ENCODE measurements around the gene CALY. TPM values are rescaled to one million over a fixed set of nuclear protein-coding genes. Genes with fewer than 3 reads are reported as not detected.
A peak's percentile ranks its signal among the peaks of the same experiment; 100 is the strongest.

The CALY gene, protein sequence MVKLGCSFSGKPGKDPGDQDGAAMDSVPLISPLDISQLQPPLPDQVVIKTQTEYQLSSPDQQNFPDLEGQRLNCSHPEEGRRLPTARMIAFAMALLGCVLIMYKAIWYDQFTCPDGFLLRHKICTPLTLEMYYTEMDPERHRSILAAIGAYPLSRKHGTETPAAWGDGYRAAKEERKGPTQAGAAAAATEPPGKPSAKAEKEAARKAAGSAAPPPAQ
- total RNA-seq: under 1 TPM in 1 of 2 donors, not detected in 1; 0.98 TPM

DNA sequence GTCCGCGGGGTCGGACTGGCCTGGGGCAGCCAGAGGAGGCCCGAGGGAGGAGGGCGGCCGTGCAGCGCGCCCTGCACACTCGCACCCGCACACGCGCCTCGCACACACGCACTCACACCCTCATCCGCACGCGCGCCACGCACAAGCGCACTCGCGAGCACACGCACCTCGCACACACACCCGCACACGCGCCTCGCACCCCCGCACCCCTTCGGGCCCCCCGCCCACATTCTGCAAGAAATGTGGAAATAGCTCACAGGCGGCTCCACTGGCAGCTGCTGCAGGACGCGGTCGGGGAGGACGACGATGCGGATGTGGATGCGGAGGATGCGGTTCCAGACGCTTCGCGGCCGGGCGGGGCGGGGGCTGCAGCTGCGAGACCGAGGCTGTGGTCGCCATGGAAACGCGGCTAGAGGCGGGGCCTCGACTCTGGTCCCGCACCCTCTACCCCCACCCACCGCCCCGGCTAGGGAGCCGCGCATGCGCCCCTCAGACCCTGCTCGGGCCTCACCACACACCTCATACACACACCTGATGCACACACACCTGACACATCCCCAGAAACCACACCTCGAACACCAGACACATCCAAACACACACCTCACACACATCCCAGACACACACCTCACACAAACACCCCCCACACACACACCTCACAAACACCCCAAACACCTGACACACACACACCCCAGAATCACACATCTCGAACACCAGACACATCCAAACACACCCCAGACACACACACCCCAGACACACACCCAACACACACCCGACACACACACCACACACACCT, at the start of gene CALY:
CALY (minus strand) TSS at position 320 of the 793 bp plus-strand sequence. CDS start 7,907 bp downstream, outside the sequence.
- H3K4me3 ChIP-seq: peak within 1 kb of the TSS in 1 of 2 donors; percentile 49
- TF ChIP-seq, protein P1, sequence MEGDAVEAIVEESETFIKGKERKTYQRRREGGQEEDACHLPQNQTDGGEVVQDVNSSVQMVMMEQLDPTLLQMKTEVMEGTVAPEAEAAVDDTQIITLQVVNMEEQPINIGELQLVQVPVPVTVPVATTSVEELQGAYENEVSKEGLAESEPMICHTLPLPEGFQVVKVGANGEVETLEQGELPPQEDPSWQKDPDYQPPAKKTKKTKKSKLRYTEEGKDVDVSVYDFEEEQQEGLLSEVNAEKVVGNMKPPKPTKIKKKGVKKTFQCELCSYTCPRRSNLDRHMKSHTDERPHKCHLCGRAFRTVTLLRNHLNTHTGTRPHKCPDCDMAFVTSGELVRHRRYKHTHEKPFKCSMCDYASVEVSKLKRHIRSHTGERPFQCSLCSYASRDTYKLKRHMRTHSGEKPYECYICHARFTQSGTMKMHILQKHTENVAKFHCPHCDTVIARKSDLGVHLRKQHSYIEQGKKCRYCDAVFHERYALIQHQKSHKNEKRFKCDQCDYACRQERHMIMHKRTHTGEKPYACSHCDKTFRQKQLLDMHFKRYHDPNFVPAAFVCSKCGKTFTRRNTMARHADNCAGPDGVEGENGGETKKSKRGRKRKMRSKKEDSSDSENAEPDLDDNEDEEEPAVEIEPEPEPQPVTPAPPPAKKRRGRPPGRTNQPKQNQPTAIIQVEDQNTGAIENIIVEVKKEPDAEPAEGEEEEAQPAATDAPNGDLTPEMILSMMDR (IDR thresholded peaks at IDR 0.05): no peak
- H3K27me3 ChIP-seq: peaks cover 23 to 29% of the 10 kb centered on the region in 2 donors
- H3K36me3 ChIP-seq: no peaks in the 10 kb centered on the region
- H3K9me3 ChIP-seq: no peaks in the 10 kb centered on the region
- H3K4me1 ChIP-seq: peaks cover 0 to 24% of the 10 kb centered on the region in 2 donors
- H3K27ac ChIP-seq: no peak within 1 kb of the TSS
- DNase-seq (ENCODE audit: low spot score): no peak

DNA sequence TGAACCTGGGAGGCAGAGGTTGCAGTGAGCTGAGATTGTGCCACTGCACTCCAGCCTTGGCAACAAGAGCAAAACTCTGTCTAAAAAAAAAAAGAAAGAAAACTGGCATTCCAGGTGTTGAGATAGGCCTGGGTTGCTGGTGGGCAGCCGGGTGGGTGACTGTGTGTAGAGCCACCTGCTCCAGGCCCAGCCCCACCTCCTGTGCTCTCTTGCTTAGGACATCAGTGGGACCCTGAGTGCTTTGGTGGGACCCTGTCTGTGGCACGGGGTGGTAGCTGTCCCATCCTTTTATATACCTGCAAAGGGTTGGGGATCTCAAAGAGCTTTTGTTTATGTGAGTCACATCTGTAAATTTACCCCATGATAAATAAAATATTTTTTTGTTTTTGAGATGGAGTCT, 48.5 kb upstream of the CALY start:
- no peak for DNase-seq (ENCODE audit: low spot score)
- Histone ChIP-seq H3K27ac (no peak overlapping the region), H3K36me3 (no peaks in the 10 kb centered on the region), H3K9me3 (no peaks in the 10 kb centered on the region), H3K4me3 (no peak overlapping the region), H3K4me1 (peaks cover 0 to under 1% of the 10 kb centered on the region in 2 donors), H3K27me3 (no peaks in the 10 kb centered on the region)
- TF ChIP-seq, protein P1 (IDR thresholded peaks at IDR 0.05): no peak

DNA sequence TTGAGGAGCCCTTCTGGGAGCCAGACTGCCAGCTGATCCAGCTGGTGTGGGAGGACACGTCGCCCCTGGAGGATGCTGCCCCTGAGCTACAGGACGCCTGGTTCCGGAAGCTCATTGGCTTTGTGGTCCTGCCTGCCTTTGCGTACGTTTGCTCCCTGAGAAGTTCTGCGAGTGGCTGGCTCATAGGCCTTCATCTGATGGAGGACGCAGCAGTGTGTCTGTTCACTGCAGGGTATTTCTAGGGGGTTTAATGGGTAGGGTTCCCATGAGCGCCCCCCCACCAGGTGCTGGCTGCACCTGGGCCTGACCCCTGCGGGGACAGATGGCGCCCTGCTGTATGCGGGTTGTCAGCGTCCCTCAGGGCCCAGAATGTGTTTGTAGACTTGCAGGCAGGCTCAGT, 47.4 kb upstream of the CALY start:
- no peak for DNase-seq (ENCODE audit: low spot score)
- Histone ChIP-seq H3K4me3 (no peak overlapping the region), H3K27me3 (no peaks in the 10 kb centered on the region), H3K4me1 (peaks cover 0 to 9% of the 10 kb centered on the region in 2 donors), H3K9me3 (no peaks in the 10 kb centered on the region), H3K27ac (no peak overlapping the region), H3K36me3 (no peaks in the 10 kb centered on the region)
- TF ChIP-seq, protein P1 (IDR thresholded peaks at IDR 0.05): no peak

DNA sequence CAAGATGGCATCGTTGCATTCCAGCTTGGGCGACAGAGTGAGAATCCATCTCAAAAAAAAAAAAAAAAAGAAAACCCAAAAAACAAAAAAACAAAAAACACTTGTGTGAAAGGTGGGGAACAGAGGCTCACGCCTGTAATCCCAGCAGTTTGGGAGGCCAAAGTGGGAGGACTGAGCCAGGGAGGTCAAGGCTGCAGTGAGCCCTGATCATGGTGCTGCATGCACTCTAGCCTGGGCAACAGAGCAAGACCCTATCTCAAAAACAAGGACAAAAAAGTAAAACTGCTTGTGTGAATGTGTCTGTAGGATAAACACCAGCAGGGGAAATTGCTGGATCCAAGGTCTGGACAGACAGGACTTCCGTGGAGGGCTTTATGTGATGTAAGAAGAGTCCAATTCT, 46.9 kb upstream of the CALY start:
- TF ChIP-seq, protein P1 (IDR thresholded peaks at IDR 0.05): no peak
- Histone ChIP-seq H3K4me3 (no peak overlapping the region), H3K27me3 (no peaks in the 10 kb centered on the region), H3K36me3 (no peaks in the 10 kb centered on the region), H3K27ac (no peak overlapping the region), H3K4me1 (peaks cover 0 to 9% of the 10 kb centered on the region in 2 donors), H3K9me3 (no peaks in the 10 kb centered on the region)
- no peak for DNase-seq (ENCODE audit: low spot score)

DNA sequence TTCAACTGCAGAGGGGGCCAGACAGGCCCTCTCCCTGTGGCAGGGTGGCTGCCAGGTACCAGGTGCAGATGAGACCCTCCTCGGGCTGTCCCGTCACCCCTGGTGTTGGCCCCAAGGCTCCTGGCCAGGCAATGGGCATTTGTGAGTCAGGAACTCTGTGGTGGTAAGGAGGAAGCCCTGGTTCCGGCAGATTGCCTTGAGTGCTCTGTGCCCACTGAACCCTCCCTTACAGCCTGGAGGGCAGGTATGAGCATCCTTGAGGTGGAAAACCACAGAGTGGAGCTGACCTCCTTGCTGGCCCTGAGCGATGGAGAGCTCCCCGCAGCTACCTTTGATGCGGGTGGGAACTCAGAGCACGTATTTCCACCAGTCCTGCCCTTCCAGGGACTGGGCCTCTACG, 44.3 kb upstream of the CALY start:
- TF ChIP-seq, protein P1 (IDR thresholded peaks at IDR 0.05): no peak

More for the DNA sequence above, 44.3 kb upstream of the CALY start:
- Histone ChIP-seq H3K27ac (no peak overlapping the region), H3K9me3 (no peaks in the 10 kb centered on the region), H3K4me3 (no peak overlapping the region), H3K27me3 (no peaks in the 10 kb centered on the region), H3K36me3 (no peaks in the 10 kb centered on the region), H3K4me1 (peaks cover 0 to 16% of the 10 kb centered on the region in 2 donors)
- DNase-seq (ENCODE audit: low spot score): no peak

All from right atrium auricular region (tissue), 2 donors.